VCaP (cell line): ENCODE results near the gene SEPHS1.

ENCODE experiments used
- H3K27ac ChIP-seq: fragments of 450-650 bp; 2 replicates; pipeline ENCODE4 v1.5.1; 2017
- TF ChIP-seq, protein P1 (sequence below): fragments of 450-650 bp; conservative IDR thresholded peaks from 2 replicates; pipeline ENCODE4 v1.5.1; 2017; ENCODE audit warnings: mild to moderate bottlenecking, moderate library complexity

SEPHS1 gene

DNA sequence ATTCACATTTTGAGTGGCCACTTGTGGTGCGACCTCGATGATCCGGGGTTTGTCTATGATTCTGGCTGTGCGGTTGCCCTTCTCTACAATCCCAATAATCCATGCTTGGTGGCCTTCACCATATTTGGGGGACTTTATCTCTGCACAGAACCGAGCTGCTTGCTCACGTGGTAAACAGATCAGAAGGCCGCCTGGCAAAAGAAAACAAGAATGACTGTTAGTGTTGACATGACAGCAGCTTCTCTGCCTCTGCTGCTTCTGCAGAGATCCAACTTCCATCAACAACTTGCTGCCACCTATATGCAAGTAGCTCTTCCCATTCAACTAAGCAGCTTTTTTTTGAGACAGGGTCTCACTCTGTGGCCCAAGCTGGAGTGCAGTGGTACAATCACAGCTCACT is 28.9 kb downstream of the SEPHS1 start:
- TF ChIP-seq, protein P1, sequence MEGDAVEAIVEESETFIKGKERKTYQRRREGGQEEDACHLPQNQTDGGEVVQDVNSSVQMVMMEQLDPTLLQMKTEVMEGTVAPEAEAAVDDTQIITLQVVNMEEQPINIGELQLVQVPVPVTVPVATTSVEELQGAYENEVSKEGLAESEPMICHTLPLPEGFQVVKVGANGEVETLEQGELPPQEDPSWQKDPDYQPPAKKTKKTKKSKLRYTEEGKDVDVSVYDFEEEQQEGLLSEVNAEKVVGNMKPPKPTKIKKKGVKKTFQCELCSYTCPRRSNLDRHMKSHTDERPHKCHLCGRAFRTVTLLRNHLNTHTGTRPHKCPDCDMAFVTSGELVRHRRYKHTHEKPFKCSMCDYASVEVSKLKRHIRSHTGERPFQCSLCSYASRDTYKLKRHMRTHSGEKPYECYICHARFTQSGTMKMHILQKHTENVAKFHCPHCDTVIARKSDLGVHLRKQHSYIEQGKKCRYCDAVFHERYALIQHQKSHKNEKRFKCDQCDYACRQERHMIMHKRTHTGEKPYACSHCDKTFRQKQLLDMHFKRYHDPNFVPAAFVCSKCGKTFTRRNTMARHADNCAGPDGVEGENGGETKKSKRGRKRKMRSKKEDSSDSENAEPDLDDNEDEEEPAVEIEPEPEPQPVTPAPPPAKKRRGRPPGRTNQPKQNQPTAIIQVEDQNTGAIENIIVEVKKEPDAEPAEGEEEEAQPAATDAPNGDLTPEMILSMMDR: no peak
- H3K27ac ChIP-seq: no peak overlapping the region

DNA sequence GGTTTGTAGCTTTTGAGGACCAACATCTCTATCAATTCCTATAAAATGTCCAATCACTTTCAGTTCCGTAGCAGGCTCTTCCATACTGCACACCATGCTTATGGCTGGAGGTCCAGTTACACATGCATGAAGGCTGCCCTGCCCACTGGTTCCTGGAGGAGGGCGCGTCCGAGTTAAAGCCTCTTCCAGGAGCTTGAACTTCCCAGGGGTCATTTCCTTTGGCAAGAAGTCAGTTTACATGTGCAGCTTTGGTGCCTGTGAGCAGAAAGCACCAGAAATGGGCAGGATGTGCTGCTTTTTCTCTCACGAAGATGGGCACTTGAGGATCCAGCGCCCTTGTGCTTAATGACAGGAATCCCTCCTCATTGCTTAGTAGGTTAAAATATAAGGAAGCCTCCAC is 30.6 kb downstream of the SEPHS1 start:
- TF ChIP-seq, protein P1: no peak

DNA sequence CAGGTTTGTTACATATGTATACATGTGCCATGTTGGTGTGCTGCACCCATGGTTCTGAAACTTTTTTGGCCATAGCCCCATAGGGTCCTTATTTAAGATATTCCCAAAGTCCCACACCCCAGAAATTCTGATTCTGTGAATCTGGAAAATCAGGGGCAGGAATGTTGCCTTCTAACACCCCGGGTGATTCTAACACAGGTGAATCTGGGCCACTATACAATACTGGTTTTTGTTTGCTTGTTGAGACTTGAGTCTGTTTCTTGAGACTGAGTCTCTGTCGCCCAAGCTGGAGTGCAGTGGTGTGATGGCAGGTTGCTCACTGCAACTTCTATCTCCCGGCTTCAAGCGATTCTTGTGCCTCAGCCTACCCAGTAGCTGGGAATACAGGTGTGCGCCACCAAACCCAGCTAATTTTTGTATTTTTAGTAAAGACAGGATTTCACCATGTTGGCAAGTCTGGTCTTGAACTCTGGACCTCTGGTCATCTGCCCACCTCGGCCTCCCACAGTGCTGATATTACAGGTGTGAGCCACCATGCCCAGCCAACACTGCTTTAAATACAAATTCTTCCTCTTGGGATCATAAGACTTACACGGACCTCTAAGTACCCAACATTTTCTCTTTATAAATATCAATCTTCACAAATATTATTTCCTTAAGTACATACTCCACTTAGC is 31.3 kb downstream of the SEPHS1 start:
- no peak overlapping the region for H3K27ac ChIP-seq
- TF ChIP-seq, protein P1: no peak

More for the DNA sequence above, 30.6 kb downstream of the SEPHS1 start:
- H3K27ac ChIP-seq: no peak overlapping the region

DNA sequence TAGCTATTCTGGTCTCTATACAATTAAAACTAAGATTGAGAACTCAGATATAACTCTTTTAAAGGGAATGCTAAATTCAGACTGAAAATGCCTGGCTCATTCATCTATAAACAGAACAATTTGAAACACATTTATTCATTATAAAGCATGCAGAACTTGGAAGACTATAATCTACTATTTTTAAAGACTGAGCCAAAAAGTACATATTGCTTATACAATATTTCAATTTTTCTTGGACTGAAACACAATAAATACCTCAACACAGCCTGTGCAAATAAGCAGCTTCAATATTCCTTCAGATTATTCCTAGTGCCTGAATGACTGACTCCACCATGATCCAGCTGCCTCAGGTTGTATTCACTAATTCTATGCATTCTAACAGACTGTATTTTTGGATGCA is 32.7 kb downstream of the SEPHS1 start:
- H3K27ac ChIP-seq: no peak overlapping the region
- TF ChIP-seq, protein P1: no peak

DNA sequence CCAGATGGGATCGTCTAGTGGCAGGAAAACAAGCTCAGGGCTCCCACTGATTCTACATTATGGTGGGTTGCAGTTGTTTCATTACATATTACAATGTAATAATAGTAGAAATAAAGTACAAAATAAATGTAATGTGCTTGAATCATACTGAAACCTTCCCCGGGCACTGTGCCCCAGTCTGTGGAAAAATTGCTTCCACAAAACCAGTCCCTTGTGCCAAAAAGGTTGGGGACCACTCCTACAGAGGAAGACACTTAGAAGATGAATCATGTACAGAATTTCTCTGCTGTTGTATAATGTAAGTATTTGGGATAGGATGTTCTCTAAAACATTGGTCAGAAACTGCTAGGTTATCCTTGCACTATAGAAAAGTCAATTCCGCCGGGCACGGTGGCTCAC is 36.9 kb downstream of the SEPHS1 start:
- no peak overlapping the region for H3K27ac ChIP-seq
- TF ChIP-seq, protein P1: no peak

DNA sequence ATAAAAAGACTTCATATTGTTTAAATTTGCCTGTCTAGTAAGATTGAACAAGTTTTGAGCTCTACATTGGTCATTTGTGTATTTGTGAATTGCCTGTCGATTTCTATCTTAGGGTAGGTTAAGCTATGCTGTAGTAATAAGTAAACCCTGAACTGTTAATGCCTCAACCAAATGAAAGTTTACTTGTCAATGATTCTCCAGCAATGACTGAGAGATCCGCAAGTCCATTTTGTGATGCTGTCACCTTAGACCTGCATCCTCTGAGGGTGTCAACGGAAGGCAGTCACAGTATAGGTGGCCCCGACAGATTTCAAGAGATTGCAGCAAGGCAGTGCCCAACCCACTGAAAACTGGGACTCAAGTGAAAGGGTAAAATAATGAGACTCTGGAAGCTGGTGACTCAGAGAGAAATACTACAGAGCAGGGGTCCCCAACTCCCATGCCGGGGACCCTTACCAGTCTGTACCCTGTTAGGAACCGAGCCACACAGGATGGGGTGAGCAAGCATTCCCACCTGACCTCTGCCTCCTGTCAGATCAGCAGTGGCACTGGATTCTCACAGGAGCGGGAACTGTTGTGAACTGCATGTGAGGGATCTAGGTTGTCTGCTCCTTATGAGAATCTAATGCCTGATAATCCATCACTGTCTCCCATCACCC is 37.4 kb downstream of the SEPHS1 start:
- H3K27ac ChIP-seq: no peak overlapping the region
- TF ChIP-seq, protein P1: no peak

DNA sequence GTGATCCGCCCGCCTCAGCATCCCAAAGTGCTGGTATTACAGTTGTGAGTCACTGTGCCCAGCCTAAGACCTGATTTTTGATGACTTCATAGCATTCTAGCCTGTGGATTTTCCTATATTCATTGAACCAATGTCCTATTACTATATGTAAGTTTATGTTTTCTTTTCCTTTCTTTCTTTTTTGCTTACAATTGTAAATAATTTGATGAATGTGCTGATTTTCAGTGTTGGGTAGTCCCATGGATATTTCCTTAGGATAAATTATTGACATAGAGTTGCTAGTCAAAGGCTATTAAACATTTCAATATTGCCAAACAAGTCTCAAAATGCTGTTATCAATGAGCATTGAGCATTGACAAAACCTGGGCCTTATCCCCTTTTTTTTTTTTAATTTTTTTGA is 38.3 kb downstream of the SEPHS1 start:
- TF ChIP-seq, protein P1: no peak
- H3K27ac ChIP-seq: no peak overlapping the region
